CD4-positive, alpha-beta T cell (primary cell): Measurements from ENCODE around the gene GXYLT1. TPM values are rescaled to one million over a fixed set of nuclear protein-coding genes. Genes with fewer than 3 reads are reported as not detected.

ENCODE experiments used
- ATAC-seq: fragments of 200-7000 bp; cut with Tn5 transposase; one replicate; pipeline ENCODE4 v1.10.0; 2022; ENCODE audit warnings: mild to moderate bottlenecking; ENCODE audit not compliant: poor library complexity
- CTCF ChIA-PET: fragments of 350-600 bp; sonication (Branson Sonifier 250); formaldehyde crosslinking; loops from one replicate; lab custom pipeline; 2021; ENCODE audit warnings: antibody characterized with exemption, inconsistent platforms; lab: Charles Lee
- POLR2A ChIA-PET: fragments of 350-600 bp; sonication (Branson Sonifier 250); formaldehyde crosslinking; loops from one replicate; lab custom pipeline; 2021; ENCODE audit warnings: antibody characterized with exemption, inconsistent platforms; lab: Charles Lee
- DNase-seq, 14 experiments: peaks; one replicate each; pipeline ENCODE4 v3.0.0-alpha.2; 2013 to 2020; ENCODE audit warnings: mixed read lengths in 2 of 14
- H3K27ac ChIP-seq, 2 donors: one replicate each; pipeline versions ENCODE4 v1.5.1 to v1.7.0; 2013; ENCODE audit warnings: low read length in 2 of 2, low read depth in 1 of 2, mild to moderate bottlenecking in 1 of 2
- H3K27me3 ChIP-seq, 2 experiments: 1 replicate in 1 of 2; 2 replicates in 1 of 2; pipeline versions ENCODE4 v1.6.1 to v1.7.0; 2013; ENCODE audit warnings: low read length in 2 of 2, control low read depth in 1 of 2, mild to moderate bottlenecking in 1 of 2, moderate library complexity in 1 of 2; ENCODE audit not compliant: insufficient read depth in 2 of 2, control insufficient read depth in 1 of 2
- H3K36me3 ChIP-seq: one replicate; pipeline ENCODE4 v1.6.1; 2013; ENCODE audit warnings: low read length, control low read depth; ENCODE audit not compliant: insufficient read depth
- H3K4me1 ChIP-seq: one replicate; pipeline ENCODE4 v1.6.1; 2013; ENCODE audit warnings: low read length, control low read depth; ENCODE audit not compliant: insufficient read depth
- H3K4me3 ChIP-seq: one replicate; pipeline ENCODE4 v1.5.1; 2013; ENCODE audit warnings: mild to moderate bottlenecking, low read length, moderate library complexity
- H3K9me3 ChIP-seq, 2 experiments: 1 replicate in 1 of 2; 2 replicates in 1 of 2; pipeline versions ENCODE4 v1.6.1 to v1.7.0; 2013; ENCODE audit warnings: low read length in 2 of 2, mild to moderate bottlenecking in 2 of 2, control low read depth in 1 of 2, moderate library complexity in 1 of 2; ENCODE audit not compliant: control insufficient read depth in 1 of 2, insufficient read depth in 1 of 2
- H3K27ac Mint-ChIP-seq: one replicate; pipeline ENCODE4 v1.8.0; 2020; ENCODE audit warnings: mixed read lengths
- H3K27me3 Mint-ChIP-seq: one replicate; pipeline ENCODE4 v1.8.0; 2021; ENCODE audit warnings: mixed read lengths
- H3K36me3 Mint-ChIP-seq: one replicate; pipeline ENCODE4 v1.8.0; 2021; ENCODE audit warnings: low read depth, mixed read lengths
- H3K4me1 Mint-ChIP-seq: one replicate; pipeline ENCODE4 v1.8.0; 2021; ENCODE audit warnings: low read depth, mixed read lengths
- H3K4me3 Mint-ChIP-seq: one replicate; pipeline ENCODE4 v1.8.0; 2020; ENCODE audit warnings: mild to moderate bottlenecking, mixed read lengths
- H3K9me3 Mint-ChIP-seq: one replicate; pipeline ENCODE4 v1.8.0; 2020; ENCODE audit warnings: mixed read lengths
- intact Hi-C, 2 experiments: fragments of 100-400 bp; cut with DNase I in 1 of 2; cut with micrococcal nuclease in 1 of 2; formaldehyde crosslinking; loops; one replicate each; pipeline versions ENCODE4 v1.15.1 to v1.9.0; 2023 to 2025; cut with DNase I, micrococcal nuclease
- total RNA-seq, 174 experiments: library from RNA in 2 of 174; stranded (reverse) in 2 of 174; gene quantifications; one replicate each; pipeline ENCODE4 v1.2.3 and lab custom pipeline; 2021 to 2026
- TF ChIP-seq, protein P1 (sequence below): fragments of 200-600 bp; IDR thresholded peaks from one replicate; pipeline ENCODE4 v1.8.0; 2022; ENCODE audit warnings: antibody characterized with exemption, mild to moderate bottlenecking

The GXYLT1 gene
- total RNA-seq, 2 experiments from 2014 or later = 8.0 to 8.2 TPM

- Mint-ChIP-seq H3K4me1 (peaks cover 20% of the 10 kb centered on the region), H3K4me3 (no peak overlapping the region), H3K36me3 (peaks cover 28% of the 10 kb centered on the region), H3K9me3 (no peaks in the 10 kb centered on the region), H3K27ac (peak overlapping the region; percentile 66), H3K27me3 (no peaks in the 10 kb centered on the region)
- Histone ChIP-seq H3K4me3 (no peak overlapping the region), H3K9me3 (no peaks in the 10 kb centered on the region), H3K4me1 (no peaks in the 10 kb centered on the region), H3K36me3 (peaks cover 6% of the 10 kb centered on the region), H3K27ac (no peak overlapping the region), H3K27me3 (no peaks in the 10 kb centered on the region)
- ATAC-seq = no peak
- POLR2A ChIA-PET = no interaction called here
- DNase-seq = no peak
- CTCF ChIA-PET = interaction anchor here (1.7 kb wide), 1 partner anchor 81 kb away, joined by 6 read pairs; no protein-coding TSS in a partner anchor
- intact Hi-C loops = loop anchor here in 1 of 2 experiments (5.0 kb wide), 2 partner anchors 38 to 827 kb away; partner anchors contain the start of gene GXYLT1
- TF ChIP-seq, protein P1, sequence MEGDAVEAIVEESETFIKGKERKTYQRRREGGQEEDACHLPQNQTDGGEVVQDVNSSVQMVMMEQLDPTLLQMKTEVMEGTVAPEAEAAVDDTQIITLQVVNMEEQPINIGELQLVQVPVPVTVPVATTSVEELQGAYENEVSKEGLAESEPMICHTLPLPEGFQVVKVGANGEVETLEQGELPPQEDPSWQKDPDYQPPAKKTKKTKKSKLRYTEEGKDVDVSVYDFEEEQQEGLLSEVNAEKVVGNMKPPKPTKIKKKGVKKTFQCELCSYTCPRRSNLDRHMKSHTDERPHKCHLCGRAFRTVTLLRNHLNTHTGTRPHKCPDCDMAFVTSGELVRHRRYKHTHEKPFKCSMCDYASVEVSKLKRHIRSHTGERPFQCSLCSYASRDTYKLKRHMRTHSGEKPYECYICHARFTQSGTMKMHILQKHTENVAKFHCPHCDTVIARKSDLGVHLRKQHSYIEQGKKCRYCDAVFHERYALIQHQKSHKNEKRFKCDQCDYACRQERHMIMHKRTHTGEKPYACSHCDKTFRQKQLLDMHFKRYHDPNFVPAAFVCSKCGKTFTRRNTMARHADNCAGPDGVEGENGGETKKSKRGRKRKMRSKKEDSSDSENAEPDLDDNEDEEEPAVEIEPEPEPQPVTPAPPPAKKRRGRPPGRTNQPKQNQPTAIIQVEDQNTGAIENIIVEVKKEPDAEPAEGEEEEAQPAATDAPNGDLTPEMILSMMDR = no peak
Measured at GRCh38 chr12:42104784-42105183, 39.9 kb downstream of the GXYLT1 start.

- H3K36me3 Mint-ChIP-seq = peaks cover 25% of the 10 kb centered on the region
- H3K27ac Mint-ChIP-seq = peak overlapping the region; percentile 66
- intact Hi-C loops = loop anchor here in 1 of 2 experiments (5.0 kb wide), 2 partner anchors 38 to 827 kb away; partner anchors contain the start of gene GXYLT1
- POLR2A ChIA-PET = interaction anchor here (1.3 kb wide), 1 partner anchor 222 kb away, joined by 3 read pairs; the partner anchor contains the start of genes PPHLN1 and ZCRB1
- H3K4me1 ChIP-seq = no peaks in the 10 kb centered on the region
- H3K9me3 ChIP-seq = no peaks in the 10 kb centered on the region
- no peak overlapping the region for H3K4me3 ChIP-seq
- H3K4me1 Mint-ChIP-seq = peaks cover 21% of the 10 kb centered on the region
- CTCF ChIA-PET = interaction anchor here (1.7 kb wide), 1 partner anchor 80 kb away, joined by 6 read pairs; no protein-coding TSS in a partner anchor
- H3K36me3 ChIP-seq = peaks cover 6% of the 10 kb centered on the region
- ATAC-seq (peak; percentile 46), DNase-seq (no peak)
- no peaks in the 10 kb centered on the region for H3K27me3 ChIP-seq
- TF ChIP-seq, protein P1 = peak; percentile 47
- H3K27me3 Mint-ChIP-seq = no peaks in the 10 kb centered on the region
- no peak overlapping the region for H3K4me3 Mint-ChIP-seq
- no peaks in the 10 kb centered on the region for H3K9me3 Mint-ChIP-seq
- no peak overlapping the region for H3K27ac ChIP-seq
Measured at GRCh38 chr12:42104087-42104486, 40.6 kb downstream of the GXYLT1 start.

GRCh38 chr12:42103155-42103554 lies 41.5 kb downstream of the GXYLT1 start:
- intact Hi-C loops = loop anchor here in 1 of 2 experiments (5.0 kb wide), 2 partner anchors 39 to 826 kb away; partner anchors contain the start of gene GXYLT1
- H3K4me3 Mint-ChIP-seq = no peak overlapping the region
- ChIA-PET POLR2A (interaction anchor here (1.3 kb wide), 2 partner anchors 10 to 223 kb away, joined by 3 to 4 read pairs; partner anchors contain the start of genes PPHLN1 and ZCRB1), CTCF (interaction anchor here (0.6 to 1.7 kb wide), 2 partner anchors 79 to 1657 kb away, joined by 3 to 5 read pairs; no protein-coding TSS in a partner anchor)
- H3K4me1 ChIP-seq = no peaks in the 10 kb centered on the region
- no peak overlapping the region for H3K4me3 ChIP-seq
- H3K9me3 ChIP-seq = no peaks in the 10 kb centered on the region
- H3K27ac ChIP-seq = no peak overlapping the region
- no peaks in the 10 kb centered on the region for H3K9me3 Mint-ChIP-seq
- H3K36me3 ChIP-seq = peaks cover 2% of the 10 kb centered on the region
- H3K27ac Mint-ChIP-seq = no peak overlapping the region
- H3K27me3 Mint-ChIP-seq = no peaks in the 10 kb centered on the region
- no peak for ATAC-seq
- no peak for DNase-seq
- peaks cover 31% of the 10 kb centered on the region for H3K4me1 Mint-ChIP-seq
- peaks cover 16% of the 10 kb centered on the region for H3K36me3 Mint-ChIP-seq
- no peaks in the 10 kb centered on the region for H3K27me3 ChIP-seq
- TF ChIP-seq, protein P1 = no peak
